Fibroblast of skin of abdomen (primary cell): ENCODE results near the gene MAGEB4. TPM values are rescaled to one million over a fixed set of nuclear protein-coding genes. Genes with fewer than 3 reads are reported as not detected.
"Not testable (repeated sequence)": the region's sequence is repeated elsewhere in the genome, so short reads cannot be mapped to it uniquely, and the experiment has no call there.

ENCODE experiments used
- DNase-seq: peaks from one replicate; pipeline ENCODE4 v3.0.0-alpha.2; 2013
- polyA plus RNA-seq, 2 experiments: library from polyadenylated mRNA; unstranded; fragments of 120-200 nt; gene quantifications; one replicate each; pipeline ENCODE4 v1.2.1, GENCODE V29; 2013; ENCODE audit not compliant: insufficient read length in 2 of 2

The MAGEB4 gene
- polyA plus RNA-seq (2013, experiment 1 of 2; ENCODE audit: insufficient read length) = not detected
- not detected for polyA plus RNA-seq (2013, experiment 2 of 2; ENCODE audit: insufficient read length)

DNA sequence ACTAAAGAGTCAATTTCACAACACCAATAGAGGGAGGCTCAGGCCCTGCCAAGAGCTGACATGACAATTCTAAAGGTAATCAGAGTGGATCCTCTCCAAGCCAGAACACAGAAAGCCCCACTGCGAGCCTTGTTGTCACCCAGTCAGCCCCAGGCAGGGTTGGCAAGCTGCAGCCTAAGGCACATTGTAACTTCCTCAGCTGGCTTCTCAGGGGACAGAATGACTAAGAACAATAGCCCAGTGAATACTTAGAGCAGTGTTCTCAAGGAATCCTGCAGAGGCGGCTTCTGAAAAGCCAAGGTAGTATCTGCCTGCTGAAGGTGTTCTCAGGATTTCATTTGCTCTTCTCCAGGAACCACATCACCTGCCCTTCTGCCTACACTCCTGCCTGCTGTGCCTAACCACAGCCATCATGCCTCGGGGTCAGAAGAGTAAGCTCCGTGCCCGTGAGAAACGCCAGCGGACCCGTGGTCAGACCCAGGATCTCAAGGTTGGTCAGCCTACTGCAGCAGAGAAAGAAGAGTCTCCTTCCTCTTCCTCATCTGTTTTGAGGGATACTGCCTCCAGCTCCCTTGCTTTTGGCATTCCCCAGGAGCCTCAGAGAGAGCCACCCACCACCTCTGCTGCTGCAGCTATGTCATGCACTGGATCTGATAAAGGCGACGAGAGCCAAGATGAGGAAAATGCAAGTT lies at the start of gene MAGEB4:
TSS of gene MAGEB4 (plus strand) at position 277 of the 692 bp plus-strand sequence. CDS start at position 413, 136 bp downstream.
- DNase-seq = no peak

DNA sequence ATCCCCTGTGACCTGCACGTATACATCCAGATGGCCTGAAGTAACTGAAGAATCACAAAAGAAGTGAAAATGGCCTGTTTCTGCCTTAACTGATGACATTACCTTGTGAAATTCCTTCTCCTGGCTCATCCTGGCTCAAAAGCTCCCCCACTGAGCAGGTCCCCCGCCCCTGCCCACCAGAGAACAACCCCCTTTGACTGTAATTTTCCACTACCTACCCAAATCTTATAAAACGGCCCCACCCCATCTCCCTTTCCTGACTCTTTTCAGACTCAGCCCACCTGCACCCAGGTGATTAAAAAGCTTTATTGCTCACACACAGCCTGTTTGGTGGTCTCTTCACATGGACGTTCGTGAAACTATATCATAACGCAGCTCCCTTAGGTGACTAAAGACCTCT lies 47.9 kb upstream of the MAGEB4 start:
- DNase-seq = not testable (repeated sequence)

DNA sequence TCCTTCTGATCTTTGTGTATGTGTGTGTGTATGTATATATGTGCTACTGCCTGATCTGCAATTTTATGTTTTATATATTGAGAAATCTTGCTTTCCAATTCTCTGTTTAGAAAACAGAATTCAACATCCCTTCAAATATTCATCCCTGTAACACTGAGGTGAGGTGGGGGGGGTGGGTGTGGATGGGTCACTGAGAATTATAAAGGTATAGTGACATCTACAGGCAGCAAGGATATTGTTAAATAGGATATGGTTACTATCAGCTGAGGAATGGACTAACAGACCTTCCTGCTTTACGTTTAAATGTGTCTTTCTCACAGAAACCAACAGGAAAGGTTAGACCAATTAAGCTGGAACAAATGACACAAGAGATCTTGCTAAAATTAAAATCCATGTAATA lies 45.5 kb upstream of the MAGEB4 start:
- DNase-seq = no peak

- DNase-seq = no peak
Observed at GRCh38 chrX:30212172-30212571, 29.6 kb upstream of the MAGEB4 start.

DNA sequence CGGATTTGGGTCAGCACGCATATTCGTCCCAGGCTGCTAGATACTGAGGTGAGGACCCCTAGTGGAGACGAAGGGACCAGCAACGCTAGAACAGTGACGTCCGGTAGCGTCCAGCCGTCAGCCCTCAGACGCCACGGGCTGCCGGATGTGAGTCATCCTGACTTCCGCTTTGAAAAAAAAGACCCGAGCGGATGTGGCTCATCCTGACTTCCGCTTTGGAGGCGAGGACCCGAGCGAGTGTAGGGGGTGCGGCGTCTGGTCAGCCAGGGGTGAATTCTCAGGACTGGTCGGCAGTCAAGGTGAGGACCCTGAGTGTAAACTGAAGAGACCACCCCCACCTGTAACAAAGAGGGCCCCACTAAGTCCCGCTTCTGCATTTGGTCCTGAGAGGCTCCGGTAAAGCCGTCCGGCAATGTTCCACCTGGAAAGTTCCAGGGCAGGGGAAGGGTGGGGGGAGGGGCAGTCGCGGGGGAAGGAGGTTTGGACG lies 26.4 kb upstream of the MAGEB4 start, which contains the start of gene MAGEB2:
TSS of gene MAGEB2 (plus strand) at position 207 of the 487 bp plus-strand sequence. CDS start 3,018 bp downstream, outside the sequence.
- no peak for DNase-seq

- no peak for DNase-seq
Observed at GRCh38 chrX:30217465-30217864, 24.3 kb upstream of the MAGEB4 start.

- DNase-seq = no peak
Observed at GRCh38 chrX:30219372-30219771, 22.4 kb upstream of the MAGEB4 start.

- DNase-seq = no peak
Observed at GRCh38 chrX:30220661-30221060, 21.1 kb upstream of the MAGEB4 start.

DNA sequence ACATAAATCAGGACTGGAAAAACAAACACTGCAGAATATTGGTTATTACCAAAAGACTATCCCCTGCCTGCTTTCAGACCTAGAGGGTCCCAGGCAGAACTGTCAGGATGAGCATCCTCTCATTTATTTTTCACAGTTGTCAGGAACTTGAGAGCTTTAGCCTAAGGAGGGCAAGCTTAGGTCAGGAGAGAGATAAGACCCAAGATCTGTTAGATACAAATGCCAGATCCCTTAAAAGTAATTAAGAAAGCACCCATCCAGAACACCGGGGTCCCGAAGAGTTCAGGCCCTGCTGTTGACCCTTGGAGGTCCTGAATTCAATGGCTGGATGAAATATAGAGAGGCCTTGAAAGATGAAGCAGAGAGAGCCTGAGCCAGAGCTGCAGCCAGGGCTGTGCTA lies 17.3 kb upstream of the MAGEB4 start:
- no peak for DNase-seq

- no peak for DNase-seq
Observed at GRCh38 chrX:30228526-30228925, 13.3 kb upstream of the MAGEB4 start.

DNA sequence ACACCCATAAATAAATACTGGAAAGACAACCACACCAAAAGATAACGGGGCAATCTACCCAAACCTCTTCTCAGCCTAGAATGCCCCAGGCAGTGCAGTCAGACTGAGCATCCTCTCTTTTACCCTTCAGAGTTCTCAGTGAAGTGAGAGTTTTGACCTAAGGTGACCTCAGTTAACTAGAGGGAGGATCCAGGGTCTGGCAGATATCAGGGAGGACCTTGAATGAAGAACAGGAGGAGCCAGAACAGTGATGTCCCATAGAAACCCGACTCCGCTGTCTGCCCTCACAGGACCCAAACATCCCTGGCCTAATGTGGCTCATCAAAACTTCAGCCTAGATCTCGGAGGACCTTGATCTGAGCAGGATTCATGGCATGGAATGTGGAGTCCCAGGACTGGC lies 11.4 kb upstream of the MAGEB4 start, which contains the start of gene MAGEB3:
TSS of gene MAGEB3 (plus strand) at position 263 of the 400 bp plus-strand sequence. CDS start 5,268 bp downstream, outside the sequence.
- no peak for DNase-seq

- DNase-seq = no peak
Observed at GRCh38 chrX:30246769-30247489, 5.1 kb downstream of the MAGEB4 start, which contains the start of gene MAGEB1. TSS of gene MAGEB1 (plus strand) at chrX:30247146. CDS start at chrX:30250494, 3,348 bp downstream.

GRCh38 chrX:30248854-30249253 lies 7.1 kb downstream of the MAGEB4 start:
- no peak for DNase-seq

DNA sequence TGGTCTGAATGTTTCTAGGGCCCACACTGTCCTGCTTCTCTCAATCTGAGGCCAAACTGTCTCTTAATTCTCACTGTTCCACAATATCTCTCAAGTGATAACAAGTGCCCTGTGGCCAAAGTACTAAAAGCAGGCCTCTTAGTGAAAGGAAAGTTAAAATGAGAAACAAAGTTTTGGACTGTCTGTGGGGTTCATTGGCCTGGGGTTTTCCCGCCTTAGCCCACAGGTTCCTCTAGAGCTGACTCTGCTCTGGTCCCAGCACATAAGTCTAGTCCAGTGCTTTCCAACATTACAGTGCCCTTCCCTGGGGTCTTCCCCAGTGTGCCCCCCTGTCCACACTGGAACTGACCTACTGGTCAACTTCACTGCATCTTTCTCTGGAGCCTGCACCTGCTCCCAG lies 11.5 kb downstream of the MAGEB4 start:
- no peak for DNase-seq

- no peak for DNase-seq
Observed at GRCh38 chrX:30259927-30260326, 18.1 kb downstream of the MAGEB4 start.

- no peak for DNase-seq
Observed at GRCh38 chrX:30261012-30261411, 19.2 kb downstream of the MAGEB4 start.

DNA sequence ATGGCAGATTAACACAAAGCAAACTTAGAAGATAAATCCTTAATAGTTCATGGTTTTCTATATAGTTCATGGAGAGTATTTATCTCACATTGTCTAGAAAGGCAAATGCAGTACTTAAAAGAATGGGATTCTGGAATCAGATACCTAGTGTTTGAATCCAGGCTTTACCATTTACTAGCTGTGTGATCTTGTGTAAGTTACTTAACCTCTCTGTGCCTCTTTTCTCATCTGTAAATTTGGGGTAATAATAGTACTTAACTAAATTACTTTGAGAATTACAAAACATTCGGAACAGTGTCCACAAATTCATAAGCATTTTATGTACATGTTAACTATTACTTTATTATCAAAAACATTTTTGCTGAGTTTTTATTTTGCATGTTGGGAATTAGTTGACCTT lies 21.0 kb downstream of the MAGEB4 start:
- DNase-seq = no peak

- no peak for DNase-seq
Observed at GRCh38 chrX:30270639-30271038, 28.8 kb downstream of the MAGEB4 start.

DNA sequence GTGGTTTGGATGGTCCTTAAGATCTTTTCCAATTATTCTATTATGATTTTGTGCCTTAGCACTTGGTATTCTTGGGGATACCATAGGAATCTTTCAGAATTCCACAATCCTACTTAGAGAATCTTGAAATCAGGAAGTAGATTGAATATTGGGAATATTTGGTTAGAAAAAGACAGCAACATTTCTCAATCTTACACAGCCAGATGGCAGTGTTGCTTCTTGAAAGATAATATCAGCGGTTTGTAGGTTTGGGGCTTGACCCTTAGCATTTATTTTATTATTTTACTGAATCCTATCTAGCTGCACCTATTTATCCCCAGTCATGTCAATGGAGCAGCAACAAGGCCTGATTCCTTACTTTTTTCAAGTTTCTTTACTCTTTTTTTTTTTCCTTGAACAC lies 33.7 kb downstream of the MAGEB4 start:
- peak; percentile 2 for DNase-seq

GRCh38 chrX:30278365-30278764 lies 36.6 kb downstream of the MAGEB4 start:
- DNase-seq = no peak

DNA sequence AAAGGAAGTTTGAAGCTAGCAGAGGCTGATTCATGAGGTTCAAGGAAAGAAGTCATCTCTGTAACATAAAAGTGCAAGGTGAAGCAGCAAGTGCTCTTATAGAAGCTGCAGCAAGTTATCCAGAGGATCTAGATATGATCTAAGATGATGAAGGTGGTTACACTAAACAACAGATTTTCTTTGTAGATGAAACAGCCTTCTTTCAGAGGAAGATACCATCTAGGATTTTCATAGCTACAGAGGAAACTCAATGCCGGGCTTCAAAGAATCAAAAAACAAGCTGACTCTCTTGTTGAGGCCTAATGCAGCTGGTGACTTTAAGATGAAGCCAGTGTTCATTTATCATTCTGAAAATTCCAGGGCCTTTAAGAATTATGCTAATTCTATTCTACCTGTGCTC lies 38.6 kb downstream of the MAGEB4 start:
- no peak for DNase-seq

DNA sequence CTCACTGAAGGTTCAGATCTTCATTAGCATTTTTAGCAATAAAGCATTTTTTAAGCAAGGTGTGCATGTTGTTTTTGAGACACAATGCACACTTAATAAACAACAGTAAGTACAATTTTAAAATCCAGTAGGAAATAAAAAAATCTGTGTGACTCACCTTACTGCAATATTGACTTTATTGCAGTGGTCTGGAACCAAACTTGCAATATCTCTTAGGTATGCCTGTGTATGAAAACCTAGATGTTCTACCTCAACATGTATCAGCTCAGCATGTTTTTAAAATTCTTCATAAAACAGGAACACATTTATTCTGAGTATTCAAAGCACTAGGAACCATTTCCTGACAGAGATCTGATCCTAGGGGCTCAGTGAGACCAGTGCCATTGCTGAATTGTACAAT lies 40.7 kb downstream of the MAGEB4 start:
- DNase-seq = no peak

DNA sequence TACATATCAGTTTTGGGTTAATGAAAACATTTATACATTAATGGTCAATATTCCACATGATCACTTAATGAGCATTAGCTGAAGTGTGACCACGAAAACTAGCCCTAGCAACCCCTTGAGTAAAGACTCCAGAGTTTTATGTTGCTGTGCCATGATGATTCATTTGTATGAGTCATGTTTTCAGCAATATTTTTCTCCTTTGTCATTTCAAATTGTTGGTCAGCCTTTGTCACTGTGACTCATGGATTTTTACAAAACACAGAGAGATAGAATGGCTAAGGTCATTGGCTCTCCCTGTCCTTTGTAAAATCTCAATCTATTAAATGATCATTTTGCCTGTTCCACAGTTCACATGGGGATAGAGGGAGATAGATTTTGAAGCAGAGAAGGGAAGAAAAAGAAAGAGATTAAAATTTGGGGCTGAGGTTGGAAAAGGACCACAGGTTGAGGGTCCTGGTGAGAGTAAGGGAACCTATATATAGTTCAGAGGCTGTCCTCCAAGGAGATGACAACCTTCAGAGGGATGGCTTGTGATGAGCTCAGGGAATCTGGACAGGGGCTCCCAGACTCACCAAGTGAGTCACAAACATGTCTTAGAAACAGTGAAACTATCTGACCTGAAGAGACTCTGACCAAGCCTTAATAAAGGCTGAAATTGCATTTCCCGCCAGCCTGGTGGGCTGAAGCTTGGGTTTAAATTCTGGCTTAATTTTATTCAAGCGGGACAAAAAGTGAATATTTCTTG lies 41.8 kb downstream of the MAGEB4 start:
- peak; percentile 84 for DNase-seq
